ENCODE results near the gene FBXL14.

DNA sequence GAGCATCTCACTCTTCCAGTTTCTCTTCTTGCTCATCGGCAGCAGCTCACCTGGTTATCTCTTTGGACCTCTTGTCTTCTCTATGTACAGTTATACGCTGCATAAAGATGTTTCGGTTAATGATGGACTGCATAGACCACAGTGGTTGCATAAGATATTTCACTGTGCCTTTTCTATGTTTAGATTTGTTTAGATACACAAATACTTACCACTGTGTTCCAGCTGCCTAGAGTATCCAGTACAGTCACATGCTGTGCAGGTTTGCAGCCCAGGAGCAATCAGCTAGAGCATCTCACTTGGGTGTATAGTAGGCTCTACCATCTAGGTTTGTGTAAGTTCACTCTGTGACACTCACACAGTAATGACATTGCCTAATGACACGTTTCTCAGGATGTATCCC lies 57.6 kb downstream of the FBXL14 start:
- TF ChIP-seq, protein P1, sequence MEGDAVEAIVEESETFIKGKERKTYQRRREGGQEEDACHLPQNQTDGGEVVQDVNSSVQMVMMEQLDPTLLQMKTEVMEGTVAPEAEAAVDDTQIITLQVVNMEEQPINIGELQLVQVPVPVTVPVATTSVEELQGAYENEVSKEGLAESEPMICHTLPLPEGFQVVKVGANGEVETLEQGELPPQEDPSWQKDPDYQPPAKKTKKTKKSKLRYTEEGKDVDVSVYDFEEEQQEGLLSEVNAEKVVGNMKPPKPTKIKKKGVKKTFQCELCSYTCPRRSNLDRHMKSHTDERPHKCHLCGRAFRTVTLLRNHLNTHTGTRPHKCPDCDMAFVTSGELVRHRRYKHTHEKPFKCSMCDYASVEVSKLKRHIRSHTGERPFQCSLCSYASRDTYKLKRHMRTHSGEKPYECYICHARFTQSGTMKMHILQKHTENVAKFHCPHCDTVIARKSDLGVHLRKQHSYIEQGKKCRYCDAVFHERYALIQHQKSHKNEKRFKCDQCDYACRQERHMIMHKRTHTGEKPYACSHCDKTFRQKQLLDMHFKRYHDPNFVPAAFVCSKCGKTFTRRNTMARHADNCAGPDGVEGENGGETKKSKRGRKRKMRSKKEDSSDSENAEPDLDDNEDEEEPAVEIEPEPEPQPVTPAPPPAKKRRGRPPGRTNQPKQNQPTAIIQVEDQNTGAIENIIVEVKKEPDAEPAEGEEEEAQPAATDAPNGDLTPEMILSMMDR (tag by site-specific recombination; IDR thresholded peaks at IDR 0.05) = no peak
- TF ChIP-seq ZSCAN30 (tag by site-specific recombination; IDR thresholded peaks at IDR 0.05) (no peak), ZBTB7A (tag by site-specific recombination; IDR thresholded peaks at IDR 0.05; ENCODE audit: low read depth) (no peak), ZNF76 (tag by site-specific recombination; IDR thresholded peaks at IDR 0.05; ENCODE audit: borderline replicate concordance, low read depth) (no peak), ZNF747 (tag by site-specific recombination; IDR thresholded peaks at IDR 0.05) (no peak), KLF10 (tag by site-specific recombination; IDR thresholded peaks at IDR 0.05) (no peak), GLI2 (tag by site-specific recombination; IDR thresholded peaks at IDR 0.05; ENCODE audit: borderline replicate concordance, low read depth) (no peak), ZNF274 (IDR thresholded peaks at IDR 0.05; ENCODE audit: low read length) (no peak), ZNF274 (tag by site-specific recombination; IDR thresholded peaks at IDR 0.05; ENCODE audit: borderline replicate concordance) (no peak), ZNF146 (tag by site-specific recombination; IDR thresholded peaks at IDR 0.05) (no peak)
- TF ChIP-seq, protein P2, sequence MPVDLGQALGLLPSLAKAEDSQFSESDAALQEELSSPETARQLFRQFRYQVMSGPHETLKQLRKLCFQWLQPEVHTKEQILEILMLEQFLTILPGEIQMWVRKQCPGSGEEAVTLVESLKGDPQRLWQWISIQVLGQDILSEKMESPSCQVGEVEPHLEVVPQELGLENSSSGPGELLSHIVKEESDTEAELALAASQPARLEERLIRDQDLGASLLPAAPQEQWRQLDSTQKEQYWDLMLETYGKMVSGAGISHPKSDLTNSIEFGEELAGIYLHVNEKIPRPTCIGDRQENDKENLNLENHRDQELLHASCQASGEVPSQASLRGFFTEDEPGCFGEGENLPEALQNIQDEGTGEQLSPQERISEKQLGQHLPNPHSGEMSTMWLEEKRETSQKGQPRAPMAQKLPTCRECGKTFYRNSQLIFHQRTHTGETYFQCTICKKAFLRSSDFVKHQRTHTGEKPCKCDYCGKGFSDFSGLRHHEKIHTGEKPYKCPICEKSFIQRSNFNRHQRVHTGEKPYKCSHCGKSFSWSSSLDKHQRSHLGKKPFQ (tag by site-specific recombination; IDR thresholded peaks at IDR 0.05) = no peak
- TF ChIP-seq, protein P3, sequence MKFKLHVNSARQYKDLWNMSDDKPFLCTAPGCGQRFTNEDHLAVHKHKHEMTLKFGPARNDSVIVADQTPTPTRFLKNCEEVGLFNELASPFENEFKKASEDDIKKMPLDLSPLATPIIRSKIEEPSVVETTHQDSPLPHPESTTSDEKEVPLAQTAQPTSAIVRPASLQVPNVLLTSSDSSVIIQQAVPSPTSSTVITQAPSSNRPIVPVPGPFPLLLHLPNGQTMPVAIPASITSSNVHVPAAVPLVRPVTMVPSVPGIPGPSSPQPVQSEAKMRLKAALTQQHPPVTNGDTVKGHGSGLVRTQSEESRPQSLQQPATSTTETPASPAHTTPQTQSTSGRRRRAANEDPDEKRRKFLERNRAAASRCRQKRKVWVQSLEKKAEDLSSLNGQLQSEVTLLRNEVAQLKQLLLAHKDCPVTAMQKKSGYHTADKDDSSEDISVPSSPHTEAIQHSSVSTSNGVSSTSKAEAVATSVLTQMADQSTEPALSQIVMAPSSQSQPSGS (tag by site-specific recombination; IDR thresholded peaks at IDR 0.05; ENCODE audit: low read depth) = no peak
- TF ChIP-seq, protein P4, sequence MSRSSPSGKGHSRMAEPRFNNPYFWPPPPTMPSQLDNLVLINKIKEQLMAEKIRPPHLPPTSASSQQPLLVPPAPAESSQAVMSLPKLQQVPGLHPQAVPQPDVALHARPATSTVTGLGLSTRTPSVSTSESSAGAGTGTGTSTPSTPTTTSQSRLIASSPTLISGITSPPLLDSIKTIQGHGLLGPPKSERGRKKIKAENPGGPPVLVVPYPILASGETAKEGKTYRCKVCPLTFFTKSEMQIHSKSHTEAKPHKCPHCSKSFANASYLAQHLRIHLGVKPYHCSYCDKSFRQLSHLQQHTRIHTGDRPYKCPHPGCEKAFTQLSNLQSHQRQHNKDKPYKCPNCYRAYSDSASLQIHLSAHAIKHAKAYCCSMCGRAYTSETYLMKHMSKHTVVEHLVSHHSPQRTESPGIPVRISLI (tag by site-specific recombination; IDR thresholded peaks at IDR 0.05) = no peak
- TF ChIP-seq, protein P5, sequence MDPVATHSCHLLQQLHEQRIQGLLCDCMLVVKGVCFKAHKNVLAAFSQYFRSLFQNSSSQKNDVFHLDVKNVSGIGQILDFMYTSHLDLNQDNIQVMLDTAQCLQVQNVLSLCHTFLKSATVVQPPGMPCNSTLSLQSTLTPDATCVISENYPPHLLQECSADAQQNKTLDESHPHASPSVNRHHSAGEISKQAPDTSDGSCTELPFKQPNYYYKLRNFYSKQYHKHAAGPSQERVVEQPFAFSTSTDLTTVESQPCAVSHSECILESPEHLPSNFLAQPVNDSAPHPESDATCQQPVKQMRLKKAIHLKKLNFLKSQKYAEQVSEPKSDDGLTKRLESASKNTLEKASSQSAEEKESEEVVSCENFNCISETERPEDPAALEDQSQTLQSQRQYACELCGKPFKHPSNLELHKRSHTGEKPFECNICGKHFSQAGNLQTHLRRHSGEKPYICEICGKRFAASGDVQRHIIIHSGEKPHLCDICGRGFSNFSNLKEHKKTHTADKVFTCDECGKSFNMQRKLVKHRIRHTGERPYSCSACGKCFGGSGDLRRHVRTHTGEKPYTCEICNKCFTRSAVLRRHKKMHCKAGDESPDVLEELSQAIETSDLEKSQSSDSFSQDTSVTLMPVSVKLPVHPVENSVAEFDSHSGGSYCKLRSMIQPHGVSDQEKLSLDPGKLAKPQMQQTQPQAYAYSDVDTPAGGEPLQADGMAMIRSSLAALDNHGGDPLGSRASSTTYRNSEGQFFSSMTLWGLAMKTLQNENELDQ (tag by site-specific recombination; IDR thresholded peaks at IDR 0.05; ENCODE audit: low read depth) = no peak
